ENCODE results near the gene LTC4S.

GRCh38 chr5:179820127-179820482 is 26.3 kb downstream of the LTC4S start:
- no peak for TF ChIP-seq CTCF (IDR thresholded peaks at IDR 0.05; ENCODE audit: poor library complexity)
- no peak for TF ChIP-seq EZH2phosphoT487 (IDR thresholded peaks at IDR 0.05; ENCODE audit: low read depth, severe bottlenecking, unreplicated experiment)

All from hepatocyte (in vitro differentiated cells).